Measurements from ENCODE around the gene BRWD1. TPM values are rescaled to one million over a fixed set of nuclear protein-coding genes. Genes with fewer than 3 reads are reported as not detected.

The BRWD1 gene
- polyA plus RNA-seq, 3 donors = 12.1 to 16.8 (median 12.7) TPM

DNA sequence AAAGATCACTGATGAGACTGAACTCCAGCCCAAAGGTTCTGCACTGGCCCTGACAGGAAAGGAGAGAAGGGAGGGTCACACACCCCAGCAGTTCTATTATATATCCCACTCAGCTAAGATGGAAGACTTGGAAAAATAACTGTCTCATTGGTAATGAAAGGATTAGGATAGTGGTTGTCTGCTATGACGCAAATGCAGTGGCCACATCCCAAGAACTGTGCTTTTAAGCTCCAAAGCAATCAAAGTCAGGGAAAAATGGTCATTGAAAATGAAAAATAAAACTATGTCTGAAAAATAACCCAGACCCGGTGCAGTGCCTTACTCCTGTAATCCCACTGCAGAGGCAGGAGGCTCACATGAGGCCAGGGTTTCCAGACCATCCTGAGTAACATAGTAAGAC, 161.2 kb downstream of the BRWD1 start:
- H3K9ac ChIP-seq (ENCODE audit: insufficient read depth, low read length, poor library complexity, severe bottlenecking) = no peak overlapping the region
- intact Hi-C loops (cut with micrococcal nuclease) = no loop called here
- H2AFZ ChIP-seq (ENCODE audit: insufficient read depth, low read depth, low read length, poor library complexity, severe bottlenecking) = no peak overlapping the region
- no peak for DNase-seq
- H3K79me2 ChIP-seq (ENCODE audit: insufficient read depth, low read length) = no peaks in the 10 kb centered on the region
- no peaks in the 10 kb centered on the region for H3K36me3 ChIP-seq (replicated peaks in 1 of 2; ENCODE audit: control insufficient read depth in 1 of 2, insufficient read depth in 2 of 2, low read length in 2 of 2)
- TF ChIP-seq, protein P1, sequence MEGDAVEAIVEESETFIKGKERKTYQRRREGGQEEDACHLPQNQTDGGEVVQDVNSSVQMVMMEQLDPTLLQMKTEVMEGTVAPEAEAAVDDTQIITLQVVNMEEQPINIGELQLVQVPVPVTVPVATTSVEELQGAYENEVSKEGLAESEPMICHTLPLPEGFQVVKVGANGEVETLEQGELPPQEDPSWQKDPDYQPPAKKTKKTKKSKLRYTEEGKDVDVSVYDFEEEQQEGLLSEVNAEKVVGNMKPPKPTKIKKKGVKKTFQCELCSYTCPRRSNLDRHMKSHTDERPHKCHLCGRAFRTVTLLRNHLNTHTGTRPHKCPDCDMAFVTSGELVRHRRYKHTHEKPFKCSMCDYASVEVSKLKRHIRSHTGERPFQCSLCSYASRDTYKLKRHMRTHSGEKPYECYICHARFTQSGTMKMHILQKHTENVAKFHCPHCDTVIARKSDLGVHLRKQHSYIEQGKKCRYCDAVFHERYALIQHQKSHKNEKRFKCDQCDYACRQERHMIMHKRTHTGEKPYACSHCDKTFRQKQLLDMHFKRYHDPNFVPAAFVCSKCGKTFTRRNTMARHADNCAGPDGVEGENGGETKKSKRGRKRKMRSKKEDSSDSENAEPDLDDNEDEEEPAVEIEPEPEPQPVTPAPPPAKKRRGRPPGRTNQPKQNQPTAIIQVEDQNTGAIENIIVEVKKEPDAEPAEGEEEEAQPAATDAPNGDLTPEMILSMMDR (IDR thresholded peaks at IDR 0.05) = no peak
- no peaks in the 10 kb centered on the region for H4K20me1 ChIP-seq (ENCODE audit: insufficient read depth, low read length)
- 100% methylated on average over 1 of the region's 2 CpGs for WGBS (ENCODE audit: insufficient coverage)
- H3K4me2 ChIP-seq (replicated peaks; ENCODE audit: extremely low read depth, low read length, poor library complexity, severe bottlenecking) = no peak overlapping the region
- no peaks in the 10 kb centered on the region for H3K27me3 ChIP-seq (ENCODE audit: control insufficient read depth in 2 of 2, insufficient read depth in 2 of 2, low read length in 2 of 2)
- no peak overlapping the region for H3K27ac ChIP-seq (ENCODE audit: low read depth in 1 of 2, low read length in 2 of 2)
- H3K9me3 Mint-ChIP-seq = peaks cover 2 to 15% (median 5%) of the 10 kb centered on the region in 7 donors
- no peaks in the 10 kb centered on the region for H3K4me1 ChIP-seq (ENCODE audit: control insufficient read depth in 1 of 2, insufficient read depth in 2 of 2, low read length in 2 of 2)
- no peaks in the 10 kb centered on the region for H3K4me1 Mint-ChIP-seq
- no peaks in the 10 kb centered on the region for H3K9me3 ChIP-seq (replicated peaks in 1 of 2; ENCODE audit: control insufficient read depth in 1 of 2, insufficient read depth in 1 of 2, low read length in 2 of 2)
- H3K27me3 Mint-ChIP-seq (ENCODE audit: low read depth in 3 of 3) = peaks cover 0 to 1% (median 0%) of the 10 kb centered on the region in 3 donors
- H3K4me3 ChIP-seq (replicated peaks in 1 of 3; ENCODE audit: low read depth in 2 of 3, low read length in 3 of 3) = no peak overlapping the region
- H3K4me3 Mint-ChIP-seq = no peak overlapping the region
- H3K36me3 Mint-ChIP-seq = no peaks in the 10 kb centered on the region
- H3K27ac Mint-ChIP-seq = peak overlapping the region in 1 of 7 donors; percentile 25

DNA sequence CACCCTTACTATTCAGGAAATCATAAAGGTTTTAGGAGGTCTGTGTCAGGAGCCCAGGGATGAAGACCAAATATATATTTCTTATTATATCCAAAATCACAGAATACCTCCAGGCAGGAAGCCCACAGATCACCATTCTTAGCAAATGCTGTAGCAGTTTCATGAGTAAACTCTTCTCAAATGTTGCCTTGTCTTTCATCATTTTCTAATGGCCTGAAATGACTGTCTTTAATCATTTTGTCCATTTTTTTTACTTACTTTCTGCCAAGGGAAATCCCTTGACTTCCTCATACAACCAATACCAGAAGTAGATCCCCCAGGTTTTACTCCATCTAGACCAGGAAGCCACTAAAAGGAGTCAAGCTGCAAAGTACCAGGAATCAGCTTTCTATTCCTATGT, 162.6 kb downstream of the BRWD1 start:
- no peak overlapping the region for H3K4me3 Mint-ChIP-seq
- H3K4me1 Mint-ChIP-seq = no peaks in the 10 kb centered on the region
- Histone ChIP-seq H3K9me3 (replicated peaks in 1 of 2; ENCODE audit: control insufficient read depth in 1 of 2, insufficient read depth in 1 of 2, low read length in 2 of 2) (no peaks in the 10 kb centered on the region), H3K27ac (ENCODE audit: low read depth in 1 of 2, low read length in 2 of 2) (no peak overlapping the region), H4K20me1 (ENCODE audit: insufficient read depth, low read length) (no peaks in the 10 kb centered on the region), H3K4me3 (replicated peaks in 1 of 3; ENCODE audit: low read depth in 2 of 3, low read length in 3 of 3) (no peak overlapping the region), H3K36me3 (replicated peaks in 1 of 2; ENCODE audit: control insufficient read depth in 1 of 2, insufficient read depth in 2 of 2, low read length in 2 of 2) (no peaks in the 10 kb centered on the region), H2AFZ (ENCODE audit: insufficient read depth, low read depth, low read length, poor library complexity, severe bottlenecking) (no peak overlapping the region), H3K79me2 (ENCODE audit: insufficient read depth, low read length) (no peaks in the 10 kb centered on the region), H3K27me3 (ENCODE audit: control insufficient read depth in 2 of 2, insufficient read depth in 2 of 2, low read length in 2 of 2) (no peaks in the 10 kb centered on the region), H3K4me1 (ENCODE audit: control insufficient read depth in 1 of 2, insufficient read depth in 2 of 2, low read length in 2 of 2) (no peaks in the 10 kb centered on the region), H3K4me2 (replicated peaks; ENCODE audit: extremely low read depth, low read length, poor library complexity, severe bottlenecking) (no peak overlapping the region), H3K9ac (ENCODE audit: insufficient read depth, low read length, poor library complexity, severe bottlenecking) (no peak overlapping the region)
- no peak overlapping the region for H3K27ac Mint-ChIP-seq
- no peaks in the 10 kb centered on the region for H3K36me3 Mint-ChIP-seq
- peaks cover 0 to 1% (median 0%) of the 10 kb centered on the region in 3 donors for H3K27me3 Mint-ChIP-seq (ENCODE audit: low read depth in 3 of 3)
- intact Hi-C loops (cut with micrococcal nuclease) = no loop called here
- TF ChIP-seq, protein P1 (IDR thresholded peaks at IDR 0.05) = no peak
- peaks cover 0 to 4% (median 0%) of the 10 kb centered on the region in 7 donors for H3K9me3 Mint-ChIP-seq
- no peak for DNase-seq

Measured in CD14-positive monocyte (primary cell).